HL-60 (cell line): ENCODE measurements around the gene CD44.
A peak's percentile ranks its signal among the peaks of the same experiment; 100 is the strongest.

Experiments used
- DNase-seq, 2 experiments: peaks; one replicate each; pipeline ENCODE4 v3.0.0-alpha.2; 2010 to 2020; ENCODE audit warnings: low read depth in 1 of 2, low spot score in 1 of 2
- H3K27ac ChIP-seq: fragments of 250-450 bp; sonication (Bioruptor Pico); replicated peaks from 2 replicates; pipeline ENCODE4 v1.5.1; 2020; ENCODE audit warnings: mild to moderate bottlenecking, moderate library complexity
- H3K27me3 ChIP-seq: fragments of 250-450 bp; sonication (Bioruptor Pico); 2 replicates; pipeline ENCODE4 v1.5.1; 2021; ENCODE audit warnings: mild to moderate bottlenecking, moderate library complexity; ENCODE audit not compliant: insufficient read depth, poor library complexity, severe bottlenecking
- H3K4me3 ChIP-seq: replicated peaks from 2 replicates; pipeline ENCODE4 v1.5.1; 2011; ENCODE audit warnings: mild to moderate bottlenecking, control low read depth, low read length; ENCODE audit not compliant: insufficient read depth
- CTCF ChIP-seq: IDR thresholded peaks from one replicate; pipeline ENCODE4 v1.5.1; 2011; ENCODE audit warnings: low read length, control low read depth, inconsistent platforms; ENCODE audit not compliant: insufficient read depth
- GABPA ChIP-seq: IDR thresholded peaks from 2 replicates; pipeline ENCODE4 v1.6.1; 2012; ENCODE audit warnings: low read depth
- POLR2AphosphoS5 ChIP-seq: IDR thresholded peaks from 2 replicates; pipeline ENCODE4 v1.6.1; 2012; ENCODE audit warnings: low read depth
- SPI1 ChIP-seq: IDR thresholded peaks from 2 replicates; pipeline ENCODE4 v1.6.1; 2012; ENCODE audit warnings: low read depth, mild to moderate bottlenecking, borderline replicate concordance
- TF ChIP-seq, protein P1 (sequence below): IDR thresholded peaks from 2 replicates; pipeline ENCODE4 v1.6.1; 2012; ENCODE audit warnings: low read depth; ENCODE audit not compliant: insufficient replicate concordance

CD44 gene

DNA sequence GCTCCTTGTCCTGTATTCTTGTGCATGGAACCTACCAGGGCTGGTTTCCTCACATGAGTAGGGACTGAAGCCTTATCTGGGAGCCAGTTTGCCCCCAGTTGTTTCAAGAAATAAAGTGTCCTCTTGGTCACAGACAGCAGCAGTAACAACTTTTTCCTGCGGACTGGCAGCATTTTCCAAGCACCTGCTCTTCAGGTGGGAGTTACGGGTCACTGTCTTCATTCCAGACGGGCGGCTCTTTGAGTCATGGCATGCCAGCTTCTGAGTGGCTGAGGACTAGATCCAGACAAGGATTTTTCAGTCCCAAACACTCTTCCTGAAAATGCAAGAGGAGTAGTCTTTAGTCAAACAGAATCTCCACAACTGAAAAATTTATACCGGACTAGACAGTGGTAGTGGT is 2.7 kb upstream of the CD44 start:
- Histone ChIP-seq H3K27ac (no peak overlapping the region), H3K27me3 (no peaks in the 10 kb centered on the region), H3K4me3 (no peak overlapping the region)
- no peak for TF ChIP-seq GABPA
- no peak for TF ChIP-seq SPI1
- no peak for TF ChIP-seq POLR2AphosphoS5
- no peak for DNase-seq

- no peak for TF ChIP-seq CTCF
- TF ChIP-seq POLR2AphosphoS5, result no peak
- TF ChIP-seq, protein P1, sequence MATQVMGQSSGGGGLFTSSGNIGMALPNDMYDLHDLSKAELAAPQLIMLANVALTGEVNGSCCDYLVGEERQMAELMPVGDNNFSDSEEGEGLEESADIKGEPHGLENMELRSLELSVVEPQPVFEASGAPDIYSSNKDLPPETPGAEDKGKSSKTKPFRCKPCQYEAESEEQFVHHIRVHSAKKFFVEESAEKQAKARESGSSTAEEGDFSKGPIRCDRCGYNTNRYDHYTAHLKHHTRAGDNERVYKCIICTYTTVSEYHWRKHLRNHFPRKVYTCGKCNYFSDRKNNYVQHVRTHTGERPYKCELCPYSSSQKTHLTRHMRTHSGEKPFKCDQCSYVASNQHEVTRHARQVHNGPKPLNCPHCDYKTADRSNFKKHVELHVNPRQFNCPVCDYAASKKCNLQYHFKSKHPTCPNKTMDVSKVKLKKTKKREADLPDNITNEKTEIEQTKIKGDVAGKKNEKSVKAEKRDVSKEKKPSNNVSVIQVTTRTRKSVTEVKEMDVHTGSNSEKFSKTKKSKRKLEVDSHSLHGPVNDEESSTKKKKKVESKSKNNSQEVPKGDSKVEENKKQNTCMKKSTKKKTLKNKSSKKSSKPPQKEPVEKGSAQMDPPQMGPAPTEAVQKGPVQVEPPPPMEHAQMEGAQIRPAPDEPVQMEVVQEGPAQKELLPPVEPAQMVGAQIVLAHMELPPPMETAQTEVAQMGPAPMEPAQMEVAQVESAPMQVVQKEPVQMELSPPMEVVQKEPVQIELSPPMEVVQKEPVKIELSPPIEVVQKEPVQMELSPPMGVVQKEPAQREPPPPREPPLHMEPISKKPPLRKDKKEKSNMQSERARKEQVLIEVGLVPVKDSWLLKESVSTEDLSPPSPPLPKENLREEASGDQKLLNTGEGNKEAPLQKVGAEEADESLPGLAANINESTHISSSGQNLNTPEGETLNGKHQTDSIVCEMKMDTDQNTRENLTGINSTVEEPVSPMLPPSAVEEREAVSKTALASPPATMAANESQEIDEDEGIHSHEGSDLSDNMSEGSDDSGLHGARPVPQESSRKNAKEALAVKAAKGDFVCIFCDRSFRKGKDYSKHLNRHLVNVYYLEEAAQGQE, result no peak
- TF ChIP-seq GABPA, result no peak
- TF ChIP-seq SPI1, result no peak
- no peak overlapping the region for H3K27ac ChIP-seq
- DNase-seq, result no peak
- no peaks in the 10 kb centered on the region for H3K27me3 ChIP-seq
- H3K4me3 ChIP-seq, result no peak overlapping the region
Observed at GRCh38 chr11:35138058-35138457, 913 bp upstream of the CD44 start.

- DNase-seq, result no peak
- TF ChIP-seq CTCF (no peak), GABPA (no peak), POLR2AphosphoS5 (no peak), SPI1 (no peak)
- TF ChIP-seq, protein P1, result no peak
- peak overlapping the region; percentile 61 for H3K4me3 ChIP-seq
- no peaks in the 10 kb centered on the region for H3K27me3 ChIP-seq
- H3K27ac ChIP-seq, result peak overlapping the region; percentile 79
Observed at GRCh38 chr11:35138606-35138942, 397 bp upstream of the CD44 start.

- no peaks in the 10 kb centered on the region for H3K27me3 ChIP-seq
- H3K27ac ChIP-seq, result peak overlapping the region; percentile 79
- TF ChIP-seq SPI1, result no peak
- TF ChIP-seq POLR2AphosphoS5, result no peak
- no peak for DNase-seq
- H3K4me3 ChIP-seq, result peak overlapping the region; percentile 61
Observed at GRCh38 chr11:35139722-35140282, 831 bp downstream of the CD44 start.

GRCh38 chr11:35141071-35141470 is 2.1 kb downstream of the CD44 start:
- Histone ChIP-seq H3K27ac (peak overlapping the region; percentile 79), H3K27me3 (no peaks in the 10 kb centered on the region), H3K4me3 (peak overlapping the region; percentile 61)
- TF ChIP-seq, protein P1, result no peak
- TF ChIP-seq POLR2AphosphoS5 (no peak), GABPA (no peak), SPI1 (no peak), CTCF (no peak)
- no peak for DNase-seq
